Activated CD8-positive, alpha-beta T cell treated with anti-CD3 and anti-CD28 coated beads, Interleukin-2, amount 10 ng/mL, durations not matched to agents 7 days and 5 days (primary cell): ENCODE results near the gene IMMP2L. TPM values are rescaled to one million over a fixed set of nuclear protein-coding genes. Genes with fewer than 3 reads are reported as not detected.

Experiments
- ATAC-seq: fragments of 150-1000 bp; cut with Tn5 transposase; one replicate; pipeline ENCODE4 v1.10.0; 2021; ENCODE audit warnings: moderate library complexity
- CTCF ChIA-PET: fragments of 350-600 bp; sonication (Branson Sonifier 250); formaldehyde crosslinking; loops from one replicate; lab custom pipeline; 2021; ENCODE audit warnings: antibody characterized with exemption; lab: Charles Lee
- POLR2A ChIA-PET: fragments of 350-600 bp; sonication (Branson Sonifier 250); formaldehyde crosslinking; loops from one replicate; lab custom pipeline; 2021; ENCODE audit warnings: antibody characterized with exemption; lab: Charles Lee
- DNase-seq: peaks from one replicate; pipeline ENCODE4 v3.0.0-alpha.2; 2020
- H3K27ac Mint-ChIP-seq: one replicate; pipeline ENCODE4 v1.8.0; 2021; ENCODE audit warnings: mild to moderate bottlenecking, mixed read lengths
- H3K27me3 Mint-ChIP-seq: one replicate; pipeline ENCODE4 v1.8.0; 2021; ENCODE audit warnings: low read depth, mixed read lengths
- H3K36me3 Mint-ChIP-seq: one replicate; pipeline ENCODE4 v1.8.0; 2021; ENCODE audit warnings: low read depth, mixed read lengths
- H3K4me1 Mint-ChIP-seq: one replicate; pipeline ENCODE4 v1.8.0; 2021; ENCODE audit warnings: low read depth, mixed read lengths
- H3K4me3 Mint-ChIP-seq: one replicate; pipeline ENCODE4 v1.8.0; 2021; ENCODE audit warnings: mild to moderate bottlenecking, mixed read lengths
- H3K9me3 Mint-ChIP-seq: one replicate; pipeline ENCODE4 v1.8.0; 2022; ENCODE audit warnings: mixed read lengths; ENCODE audit not compliant: insufficient read depth
- total RNA-seq, 2 experiments: library from RNA; stranded (reverse); gene quantifications; one replicate each; pipeline ENCODE4 v1.2.3, GENCODE V29; 2021

Gene IMMP2L
- total RNA-seq, 2 experiments from 2014 or later = 7.1 to 9.7 TPM

GRCh38 chr7:110854166-110854565 is 708.1 kb downstream of the IMMP2L start:
- Mint-ChIP-seq H3K9me3 (no peaks in the 10 kb centered on the region), H3K27me3 (no peaks in the 10 kb centered on the region), H3K4me1 (no peaks in the 10 kb centered on the region), H3K27ac (no peak overlapping the region), H3K4me3 (no peak overlapping the region), H3K36me3 (no peaks in the 10 kb centered on the region)
- CTCF ChIA-PET = no interaction called here
- no peak for DNase-seq
- POLR2A ChIA-PET = no interaction called here
- ATAC-seq = no peak

GRCh38 chr7:110853263-110853662 is 709.0 kb downstream of the IMMP2L start:
- H3K27ac Mint-ChIP-seq = no peak overlapping the region
- H3K4me1 Mint-ChIP-seq = no peaks in the 10 kb centered on the region
- ChIA-PET CTCF (no interaction called here), POLR2A (no interaction called here)
- no peaks in the 10 kb centered on the region for H3K27me3 Mint-ChIP-seq
- H3K9me3 Mint-ChIP-seq = no peaks in the 10 kb centered on the region
- ATAC-seq (no peak), DNase-seq (no peak)
- no peak overlapping the region for H3K4me3 Mint-ChIP-seq
- no peaks in the 10 kb centered on the region for H3K36me3 Mint-ChIP-seq

- Mint-ChIP-seq H3K9me3 (no peaks in the 10 kb centered on the region), H3K4me1 (no peaks in the 10 kb centered on the region), H3K27ac (no peak overlapping the region), H3K27me3 (no peaks in the 10 kb centered on the region), H3K4me3 (no peak overlapping the region), H3K36me3 (no peaks in the 10 kb centered on the region)
- POLR2A ChIA-PET = no interaction called here
- CTCF ChIA-PET = no interaction called here
- DNase-seq (no peak), ATAC-seq (no peak)
Measured at GRCh38 chr7:110852156-110852940, 709.9 kb downstream of the IMMP2L start.

GRCh38 chr7:110850224-110850623 is 712.1 kb downstream of the IMMP2L start:
- Mint-ChIP-seq H3K9me3 (no peaks in the 10 kb centered on the region), H3K27ac (no peak overlapping the region), H3K4me3 (no peak overlapping the region), H3K36me3 (no peaks in the 10 kb centered on the region), H3K27me3 (no peaks in the 10 kb centered on the region), H3K4me1 (no peaks in the 10 kb centered on the region)
- DNase-seq (no peak), ATAC-seq (no peak)
- ChIA-PET POLR2A (no interaction called here), CTCF (no interaction called here)

GRCh38 chr7:110842796-110843195 is 719.5 kb downstream of the IMMP2L start:
- H3K9me3 Mint-ChIP-seq = no peaks in the 10 kb centered on the region
- DNase-seq (no peak), ATAC-seq (no peak)
- no peaks in the 10 kb centered on the region for H3K27me3 Mint-ChIP-seq
- no peak overlapping the region for H3K4me3 Mint-ChIP-seq
- ChIA-PET POLR2A (no interaction called here), CTCF (no interaction called here)
- no peaks in the 10 kb centered on the region for H3K36me3 Mint-ChIP-seq
- no peak overlapping the region for H3K27ac Mint-ChIP-seq
- H3K4me1 Mint-ChIP-seq = no peaks in the 10 kb centered on the region

- POLR2A ChIA-PET = no interaction called here
- no peaks in the 10 kb centered on the region for H3K4me1 Mint-ChIP-seq
- ATAC-seq (no peak), DNase-seq (no peak)
- no peaks in the 10 kb centered on the region for H3K27me3 Mint-ChIP-seq
- CTCF ChIA-PET = no interaction called here
- H3K9me3 Mint-ChIP-seq = peaks cover 3% of the 10 kb centered on the region
- no peak overlapping the region for H3K4me3 Mint-ChIP-seq
- H3K27ac Mint-ChIP-seq = no peak overlapping the region
- H3K36me3 Mint-ChIP-seq = no peaks in the 10 kb centered on the region
Measured at GRCh38 chr7:110841840-110842545, 720.3 kb downstream of the IMMP2L start.

- ATAC-seq = no peak
- no peak overlapping the region for H3K4me3 Mint-ChIP-seq
- ChIA-PET CTCF (no interaction called here), POLR2A (no interaction called here)
- no peaks in the 10 kb centered on the region for H3K27me3 Mint-ChIP-seq
- H3K4me1 Mint-ChIP-seq = peaks cover 11% of the 10 kb centered on the region
- no peak overlapping the region for H3K27ac Mint-ChIP-seq
- H3K36me3 Mint-ChIP-seq = no peaks in the 10 kb centered on the region
- no peak for DNase-seq
- H3K9me3 Mint-ChIP-seq = peaks cover 3% of the 10 kb centered on the region
Measured at GRCh38 chr7:110839866-110840265, 722.4 kb downstream of the IMMP2L start.

GRCh38 chr7:110835849-110836248 is 726.4 kb downstream of the IMMP2L start:
- H3K9me3 Mint-ChIP-seq = peaks cover 3% of the 10 kb centered on the region
- ATAC-seq (no peak), DNase-seq (no peak)
- ChIA-PET POLR2A (no interaction called here), CTCF (no interaction called here)
- no peaks in the 10 kb centered on the region for H3K36me3 Mint-ChIP-seq
- H3K27ac Mint-ChIP-seq = no peak overlapping the region
- H3K4me3 Mint-ChIP-seq = no peak overlapping the region
- no peaks in the 10 kb centered on the region for H3K27me3 Mint-ChIP-seq
- peaks cover 16% of the 10 kb centered on the region for H3K4me1 Mint-ChIP-seq

- H3K4me1 Mint-ChIP-seq = peaks cover 16% of the 10 kb centered on the region
- H3K27me3 Mint-ChIP-seq = no peaks in the 10 kb centered on the region
- ATAC-seq (no peak), DNase-seq (no peak)
- POLR2A ChIA-PET = no interaction called here
- no peaks in the 10 kb centered on the region for H3K36me3 Mint-ChIP-seq
- no peak overlapping the region for H3K4me3 Mint-ChIP-seq
- peaks cover 3% of the 10 kb centered on the region for H3K9me3 Mint-ChIP-seq
- CTCF ChIA-PET = interaction anchor here (1.3 kb wide), 1 partner anchor 12 kb away, joined by 3 read pairs; no protein-coding TSS in a partner anchor
- H3K27ac Mint-ChIP-seq = no peak overlapping the region
Measured at GRCh38 chr7:110835218-110835617, 727.1 kb downstream of the IMMP2L start.

GRCh38 chr7:110831419-110831818 is 730.9 kb downstream of the IMMP2L start:
- Mint-ChIP-seq H3K27ac (no peak overlapping the region), H3K4me1 (peaks cover 19% of the 10 kb centered on the region), H3K27me3 (no peaks in the 10 kb centered on the region), H3K36me3 (no peaks in the 10 kb centered on the region), H3K9me3 (no peaks in the 10 kb centered on the region), H3K4me3 (no peak overlapping the region)
- ChIA-PET CTCF (no interaction called here), POLR2A (no interaction called here)
- DNase-seq (no peak), ATAC-seq (no peak)

- H3K4me1 Mint-ChIP-seq = peaks cover 16% of the 10 kb centered on the region
- CTCF ChIA-PET = no interaction called here
- H3K9me3 Mint-ChIP-seq = no peaks in the 10 kb centered on the region
- no peak for ATAC-seq
- no peak overlapping the region for H3K27ac Mint-ChIP-seq
- POLR2A ChIA-PET = no interaction called here
- no peak for DNase-seq
- no peaks in the 10 kb centered on the region for H3K36me3 Mint-ChIP-seq
- no peak overlapping the region for H3K4me3 Mint-ChIP-seq
- no peaks in the 10 kb centered on the region for H3K27me3 Mint-ChIP-seq
Measured at GRCh38 chr7:110830778-110831177, 731.5 kb downstream of the IMMP2L start.

GRCh38 chr7:110827936-110828335 is 734.4 kb downstream of the IMMP2L start:
- Mint-ChIP-seq H3K4me3 (no peak overlapping the region), H3K27me3 (no peaks in the 10 kb centered on the region), H3K36me3 (no peaks in the 10 kb centered on the region), H3K27ac (no peak overlapping the region), H3K9me3 (no peaks in the 10 kb centered on the region), H3K4me1 (peaks cover 3% of the 10 kb centered on the region)
- DNase-seq (no peak), ATAC-seq (no peak)
- CTCF ChIA-PET = no interaction called here
- POLR2A ChIA-PET = no interaction called here
